Effector memory CD8-positive, alpha-beta T cell (primary cell): ENCODE measurements around the gene CELF5.
A peak's percentile ranks its signal among the peaks of the same experiment; 100 is the strongest.
"Not testable (repeated sequence)": the region's sequence is repeated elsewhere in the genome, so short reads cannot be mapped to it uniquely, and the experiment has no call there.

Experiments used
- ATAC-seq: fragments of 150-1000 bp; cut with Tn5 transposase; replicated peaks from 2 replicates; pipeline ENCODE4 v1.10.0; 2021; ENCODE audit warnings: mild to moderate bottlenecking, moderate library complexity
- DNase-seq, 3 experiments: peaks; one replicate each; pipeline ENCODE4 v3.0.0; 2021
- H3K27ac Mint-ChIP-seq, 2 donors: one replicate each; pipeline ENCODE4 v1.8.0; 2022; ENCODE audit warnings: mild to moderate bottlenecking in 2 of 2, mixed read lengths in 2 of 2, moderate library complexity in 2 of 2
- H3K27me3 Mint-ChIP-seq, 2 donors: one replicate each; pipeline ENCODE4 v1.8.0; 2022; ENCODE audit warnings: mixed read lengths in 2 of 2
- H3K36me3 Mint-ChIP-seq: one replicate; pipeline ENCODE4 v1.8.0; 2022; ENCODE audit warnings: mild to moderate bottlenecking, moderate library complexity, mixed read lengths; ENCODE audit not compliant: insufficient read depth
- H3K4me1 Mint-ChIP-seq, 2 donors: one replicate each; pipeline ENCODE4 v1.8.0; 2022; ENCODE audit warnings: low read depth in 2 of 2, mixed read lengths in 2 of 2
- H3K4me3 Mint-ChIP-seq, 2 donors: one replicate each; pipeline ENCODE4 v1.8.0; 2022; ENCODE audit warnings: mild to moderate bottlenecking in 2 of 2, mixed read lengths in 2 of 2, moderate library complexity in 2 of 2
- H3K9me3 Mint-ChIP-seq, 2 donors: one replicate each; pipeline ENCODE4 v1.8.0; 2022; ENCODE audit warnings: mixed read lengths in 2 of 2

Gene CELF5

DNA sequence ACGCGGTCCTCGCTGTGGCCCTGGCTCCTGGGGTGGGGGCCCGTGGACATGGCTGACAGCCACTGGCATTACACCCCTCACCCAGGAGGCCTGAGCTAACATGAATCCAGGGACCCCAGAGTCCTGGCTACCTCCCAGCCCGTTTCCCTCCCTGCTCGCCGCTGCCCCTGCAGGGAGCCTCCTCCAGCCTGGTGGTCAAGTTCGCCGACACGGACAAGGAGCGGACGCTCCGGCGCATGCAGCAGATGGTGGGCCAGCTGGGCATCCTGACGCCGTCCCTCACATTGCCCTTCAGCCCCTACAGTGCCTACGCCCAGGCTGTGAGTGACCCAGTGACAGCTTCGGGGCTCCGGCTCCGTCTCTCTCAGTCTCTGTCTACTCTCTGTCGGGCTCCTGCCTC lies 56.6 kb downstream of the CELF5 start:
- no peak for DNase-seq
- H3K27me3 Mint-ChIP-seq, result peaks cover 0 to 13% of the 10 kb centered on the region in 2 donors
- ATAC-seq, result no peak
- no peak overlapping the region for H3K4me3 Mint-ChIP-seq
- peaks cover 4 to 10% of the 10 kb centered on the region in 2 donors for H3K4me1 Mint-ChIP-seq
- H3K9me3 Mint-ChIP-seq, result no peaks in the 10 kb centered on the region
- H3K27ac Mint-ChIP-seq, result no peak overlapping the region
- H3K36me3 Mint-ChIP-seq, result peaks cover 2% of the 10 kb centered on the region

DNA sequence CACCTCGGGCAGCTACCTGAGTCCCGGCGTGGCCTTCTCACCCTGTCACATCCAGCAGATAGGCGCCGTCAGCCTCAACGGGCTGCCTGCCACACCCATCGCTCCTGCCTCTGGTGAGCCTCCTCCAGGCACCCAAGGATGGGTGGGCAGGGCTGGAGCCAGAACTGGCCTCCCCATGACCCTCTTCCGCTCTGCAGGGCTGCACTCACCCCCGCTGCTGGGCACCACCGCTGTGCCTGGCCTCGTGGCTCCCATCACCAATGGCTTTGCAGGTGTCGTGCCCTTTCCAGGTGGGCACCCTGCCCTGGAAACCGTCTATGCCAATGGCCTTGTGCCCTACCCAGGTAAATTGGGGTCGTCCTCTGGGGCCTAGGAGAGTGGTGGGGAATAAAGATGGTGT lies 57.7 kb downstream of the CELF5 start:
- Mint-ChIP-seq H3K27me3 (peaks cover 0 to 13% of the 10 kb centered on the region in 2 donors), H3K9me3 (no peaks in the 10 kb centered on the region), H3K4me3 (no peak overlapping the region), H3K4me1 (peaks cover 4 to 10% of the 10 kb centered on the region in 2 donors), H3K27ac (no peak overlapping the region), H3K36me3 (peaks cover 2% of the 10 kb centered on the region)
- ATAC-seq (no peak), DNase-seq (no peak)

- no peak for DNase-seq
- no peak overlapping the region for H3K4me3 Mint-ChIP-seq
- H3K36me3 Mint-ChIP-seq, result peaks cover 2% of the 10 kb centered on the region
- no peak for ATAC-seq
- no peak overlapping the region for H3K27ac Mint-ChIP-seq
- peaks cover 2 to 16% of the 10 kb centered on the region in 2 donors for H3K27me3 Mint-ChIP-seq
- no peaks in the 10 kb centered on the region for H3K9me3 Mint-ChIP-seq
- H3K4me1 Mint-ChIP-seq, result peaks cover 4 to 10% of the 10 kb centered on the region in 2 donors
These were observed 58.1 kb downstream of the CELF5 start for GRCh38 chr19:3282564-3282963.

DNA sequence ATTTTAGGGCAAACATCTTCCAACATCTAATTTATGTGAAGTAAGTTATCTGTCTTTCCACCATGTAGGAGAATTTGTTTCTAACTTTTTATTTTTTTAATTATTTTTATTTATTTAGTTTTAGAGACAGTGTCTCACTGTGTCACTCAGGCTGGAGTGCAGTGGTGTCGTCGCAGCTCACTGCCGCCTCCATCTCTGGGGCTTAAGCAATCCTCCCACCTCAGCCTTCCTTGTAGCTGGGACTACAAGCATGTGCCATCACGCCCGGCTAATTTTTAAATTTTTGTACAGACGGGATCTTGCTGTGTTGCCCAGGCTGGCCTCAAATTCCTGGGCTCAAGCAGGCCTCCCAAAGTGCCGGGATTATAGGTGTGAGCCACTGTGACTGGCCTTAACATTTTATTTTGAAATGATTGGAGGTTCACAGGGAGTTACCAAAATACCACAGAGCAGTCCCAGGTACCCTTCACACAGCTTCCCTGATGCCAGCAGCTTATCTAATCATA lies 58.8 kb downstream of the CELF5 start:
- Mint-ChIP-seq H3K4me3 (no peak overlapping the region), H3K9me3 (no peaks in the 10 kb centered on the region), H3K27me3 (peaks cover 5 to 23% of the 10 kb centered on the region in 2 donors), H3K4me1 (peaks cover 4 to 10% of the 10 kb centered on the region in 2 donors), H3K27ac (no peak overlapping the region), H3K36me3 (peaks cover 2% of the 10 kb centered on the region)
- DNase-seq, result no peak
- no peak for ATAC-seq

DNA sequence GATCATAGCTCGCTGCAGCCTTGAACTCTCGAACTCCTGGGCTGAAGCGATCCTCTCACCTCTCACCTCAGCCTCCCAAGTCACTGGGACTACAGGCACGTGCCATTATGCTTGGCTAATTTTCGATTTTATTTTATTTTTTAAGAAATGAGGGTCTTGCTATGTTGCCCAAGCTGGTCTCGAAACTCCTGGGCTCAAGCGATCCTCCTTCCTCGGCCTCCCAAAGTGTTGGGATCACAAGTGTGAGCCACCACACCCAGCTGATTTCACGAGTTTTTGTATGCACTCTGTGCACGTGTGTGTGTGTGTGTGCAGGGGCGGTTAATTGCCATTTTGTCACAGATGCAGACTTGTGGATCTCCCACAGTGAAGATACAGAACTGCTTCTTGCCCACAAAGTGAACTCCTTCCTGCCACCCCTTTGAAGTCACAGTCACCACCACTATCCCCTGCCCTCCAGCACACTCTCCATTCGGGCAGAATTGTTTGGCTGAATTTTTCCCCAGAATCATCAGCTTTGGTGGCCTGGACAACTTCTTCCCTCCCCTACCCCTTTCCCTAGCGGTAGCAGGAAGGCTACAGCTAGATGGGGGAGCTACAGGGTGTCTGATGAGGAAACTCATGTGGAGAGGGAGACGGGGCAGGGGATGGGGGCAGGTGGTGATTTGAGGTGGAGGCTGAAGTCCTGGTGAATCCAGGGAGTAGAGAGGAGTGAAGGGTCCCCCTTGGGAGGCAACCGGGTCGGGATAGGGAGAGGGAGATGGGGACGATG lies 59.6 kb downstream of the CELF5 start:
- Mint-ChIP-seq H3K9me3 (no peaks in the 10 kb centered on the region), H3K4me3 (peak overlapping the region in 1 of 2 donors; percentile 38), H3K4me1 (peaks cover 4 to 10% of the 10 kb centered on the region in 2 donors), H3K27me3 (peaks cover 11 to 29% of the 10 kb centered on the region in 2 donors), H3K36me3 (no peaks in the 10 kb centered on the region), H3K27ac (peak overlapping the region in 1 of 2 donors; percentile 35)
- DNase-seq (no peak), ATAC-seq (no peak)

- Mint-ChIP-seq H3K36me3 (no peaks in the 10 kb centered on the region), H3K27me3 (peaks cover 15 to 36% of the 10 kb centered on the region in 2 donors), H3K4me1 (peaks cover 4 to 10% of the 10 kb centered on the region in 2 donors), H3K9me3 (no peaks in the 10 kb centered on the region), H3K27ac (no peak overlapping the region), H3K4me3 (peak overlapping the region; percentile 15 to 38)
- DNase-seq, result peak; percentile 63 to 70 (median 65)
- ATAC-seq, result peak; percentile 82
These were observed 60.5 kb downstream of the CELF5 start for GRCh38 chr19:3284759-3285646.

GRCh38 chr19:3285647-3286176 lies 61.3 kb downstream of the CELF5 start:
- Mint-ChIP-seq H3K27ac (no peak overlapping the region), H3K4me1 (peaks cover 4 to 10% of the 10 kb centered on the region in 2 donors), H3K36me3 (no peaks in the 10 kb centered on the region), H3K9me3 (no peaks in the 10 kb centered on the region), H3K27me3 (peaks cover 18 to 41% of the 10 kb centered on the region in 2 donors), H3K4me3 (peak overlapping the region in 1 of 2 donors; percentile 25)
- DNase-seq, result peak in 2 of 3 experiments; percentile 16 to 28
- ATAC-seq, result peak; percentile 14

DNA sequence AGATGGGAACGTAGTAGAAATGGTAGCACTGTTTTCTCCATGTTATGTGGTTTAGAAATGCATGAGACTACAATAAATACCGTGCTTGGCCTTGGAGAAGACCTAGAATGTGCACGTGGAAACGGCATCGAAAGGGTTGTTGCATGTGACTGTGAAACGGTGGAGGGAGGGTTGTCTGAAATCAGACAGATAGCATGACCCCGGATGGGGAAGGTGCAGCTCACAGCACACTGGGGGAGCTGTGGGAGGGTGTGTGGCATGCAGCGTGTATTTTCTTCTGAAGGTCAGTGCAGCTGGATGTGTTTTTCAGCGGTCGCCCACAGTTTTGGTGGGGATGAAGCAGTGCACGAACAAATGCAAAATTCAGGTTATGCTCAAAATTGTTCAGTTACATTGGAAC lies 63.4 kb downstream of the CELF5 start:
- Mint-ChIP-seq H3K4me1 (peaks cover 4 to 10% of the 10 kb centered on the region in 2 donors), H3K27ac (no peak overlapping the region), H3K9me3 (no peaks in the 10 kb centered on the region), H3K4me3 (no peak overlapping the region), H3K36me3 (no peaks in the 10 kb centered on the region), H3K27me3 (peaks cover 25 to 48% of the 10 kb centered on the region in 2 donors)
- no peak for DNase-seq
- ATAC-seq, result no peak

DNA sequence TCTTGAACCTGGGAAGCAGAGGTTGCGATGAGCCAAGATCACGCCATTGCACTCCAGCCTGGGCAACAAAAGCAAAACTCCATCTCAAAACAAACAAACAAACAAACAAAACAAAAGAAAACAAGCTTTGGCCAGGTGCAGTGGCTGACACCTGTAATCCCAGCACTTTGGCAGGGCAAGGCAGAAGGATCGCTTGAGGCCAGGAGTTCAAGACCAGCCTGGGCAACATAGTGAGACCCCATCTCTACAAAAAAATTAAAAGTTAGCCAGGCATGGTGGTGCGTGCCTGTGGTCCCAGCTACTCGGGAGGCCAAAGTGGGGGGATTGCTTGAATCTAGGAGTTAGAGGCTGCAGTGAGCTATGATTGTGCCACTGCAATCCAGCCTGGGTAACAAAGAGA lies 64.0 kb downstream of the CELF5 start:
- H3K27ac Mint-ChIP-seq, H3K36me3 Mint-ChIP-seq, H3K4me3 Mint-ChIP-seq, DNase-seq, ATAC-seq, H3K9me3 Mint-ChIP-seq: not testable (repeated sequence)
- Mint-ChIP-seq H3K4me1 (peaks cover 4 to 10% of the 10 kb centered on the region in 2 donors), H3K27me3 (peaks cover 26 to 52% of the 10 kb centered on the region in 2 donors)

GRCh38 chr19:3289971-3290569 lies 65.6 kb downstream of the CELF5 start:
- Mint-ChIP-seq H3K4me1 (peaks cover 0 to 2% of the 10 kb centered on the region in 2 donors), H3K27ac (no peak overlapping the region), H3K27me3 (peaks cover 31 to 61% of the 10 kb centered on the region in 2 donors), H3K9me3 (no peaks in the 10 kb centered on the region), H3K36me3 (no peaks in the 10 kb centered on the region), H3K4me3 (no peak overlapping the region)
- no peak for DNase-seq
- no peak for ATAC-seq

- not testable (repeated sequence) for H3K4me1 Mint-ChIP-seq, H3K9me3 Mint-ChIP-seq, H3K36me3 Mint-ChIP-seq, ATAC-seq, H3K27ac Mint-ChIP-seq, DNase-seq, H3K4me3 Mint-ChIP-seq
- peaks cover 31 to 61% of the 10 kb centered on the region in 2 donors for H3K27me3 Mint-ChIP-seq
These were observed 66.4 kb downstream of the CELF5 start for GRCh38 chr19:3290858-3291257.

- no peaks in the 10 kb centered on the region for H3K9me3 Mint-ChIP-seq
- H3K4me3 Mint-ChIP-seq, result no peak overlapping the region
- ATAC-seq, result no peak
- no peaks in the 10 kb centered on the region for H3K4me1 Mint-ChIP-seq
- H3K27me3 Mint-ChIP-seq, result peaks cover 31 to 61% of the 10 kb centered on the region in 2 donors
- no peak overlapping the region for H3K27ac Mint-ChIP-seq
- no peak for DNase-seq
- H3K36me3 Mint-ChIP-seq, result no peaks in the 10 kb centered on the region
These were observed 67.2 kb downstream of the CELF5 start for GRCh38 chr19:3291644-3292043.
